ENCODE data around the gene TXNRD3. TPM values are rescaled to one million over a fixed set of nuclear protein-coding genes. Genes with fewer than 3 reads are reported as not detected.

Gene TXNRD3
- total RNA-seq, 1 experiment from 2014 or later = 6.9 TPM

GRCh38 chr3:126557761-126558160, 97.2 kb downstream of the TXNRD3 start:
- no peak overlapping the region for H3K27ac Mint-ChIP-seq
- H3K36me3 Mint-ChIP-seq = no peaks in the 10 kb centered on the region
- no peak overlapping the region for H3K4me3 Mint-ChIP-seq
- ATAC-seq (0 out of 2 replicates have a peak, but pooled peaks have one; percentile 20), DNase-seq (ENCODE audit: low spot score) (no peak)
- TF ChIP-seq ATF6 (CRISPR knock-in tag; IDR thresholded peaks at IDR 0.05) (no peak), ZNF138 (CRISPR knock-in tag; conservative IDR thresholded peaks at IDR 0.05) (no peak), NFE2L1 (CRISPR knock-in tag; IDR thresholded peaks at IDR 0.05) (no peak)
- ChIA-PET CTCF (no interaction called here), POLR2A (no interaction called here)
- H3K9me3 Mint-ChIP-seq = peaks cover 9% of the 10 kb centered on the region
- H3K4me1 Mint-ChIP-seq = peaks cover 4% of the 10 kb centered on the region; the same call in 1 of the 2 replicates
- H3K27me3 Mint-ChIP-seq (ENCODE audit: low read depth) = no peaks in the 10 kb centered on the region; the same call in 1 of the 2 replicates

GRCh38 chr3:126557415-126557745, 97.5 kb downstream of the TXNRD3 start:
- CTCF ChIA-PET = no interaction called here
- Mint-ChIP-seq H3K36me3 (no peaks in the 10 kb centered on the region), H3K27ac (no peak overlapping the region), H3K4me3 (no peak overlapping the region), H3K4me1 (peaks cover 4% of the 10 kb centered on the region; the same call in 1 of the 2 replicates), H3K9me3 (peaks cover 6% of the 10 kb centered on the region; the same call in 1 of the 2 replicates), H3K27me3 (ENCODE audit: low read depth) (no peaks in the 10 kb centered on the region; the same call in 1 of the 2 replicates)
- DNase-seq (ENCODE audit: low spot score) (no peak), ATAC-seq (no peak)
- TF ChIP-seq ESRRA (CRISPR knock-in tag; IDR thresholded peaks at IDR 0.05; ENCODE audit: borderline replicate concordance) (no peak), ZNF532 (CRISPR knock-in tag; IDR thresholded peaks at IDR 0.05; ENCODE audit: borderline replicate concordance) (no peak), CREB1 (CRISPR knock-in tag; IDR thresholded peaks at IDR 0.05) (no peak), FOXJ3 (CRISPR knock-in tag; IDR thresholded peaks at IDR 0.05; ENCODE audit: borderline replicate concordance) (no peak), MXD4 (CRISPR knock-in tag; IDR thresholded peaks at IDR 0.05; ENCODE audit: borderline replicate concordance) (no peak), GABPB1 (CRISPR knock-in tag; IDR thresholded peaks at IDR 0.05) (no peak), ZBTB21 (CRISPR knock-in tag; IDR thresholded peaks at IDR 0.05; ENCODE audit: borderline replicate concordance) (no peak), JAZF1 (CRISPR knock-in tag; IDR thresholded peaks at IDR 0.05) (no peak), ZNF396 (CRISPR knock-in tag; IDR thresholded peaks at IDR 0.05; ENCODE audit: borderline replicate concordance) (no peak), TEAD4 (CRISPR knock-in tag; IDR thresholded peaks at IDR 0.05) (no peak), USF2 (CRISPR knock-in tag; IDR thresholded peaks at IDR 0.05) (no peak), AR (CRISPR knock-in tag; IDR thresholded peaks at IDR 0.05) (no peak), ZNF232 (CRISPR knock-in tag; IDR thresholded peaks at IDR 0.05) (no peak), IRF2 (CRISPR knock-in tag; IDR thresholded peaks at IDR 0.05; ENCODE audit: borderline replicate concordance, low read depth) (no peak)
- POLR2A ChIA-PET = no interaction called here

Other genes starting within 250 kb of the TXNRD3 start
- gene ZXDC, start 179.2 kb downstream of the TXNRD3 start, total RNA-seq (2021) = 32.9 to 34.7 TPM (median 33.4 TPM) in 3 replicates
- 0.09 TPM in 1 of 3 replicates, not detected in the others for gene UROC1, start 137.4 kb downstream of the TXNRD3 start, total RNA-seq (2021)
- 4.1 to 6.8 TPM (median 6.4 TPM) in 3 replicates for gene CHST13, start 131.0 kb downstream of the TXNRD3 start, total RNA-seq (2021)
- not detected in 3 replicates for gene C3orf22, start 96.2 kb downstream of the TXNRD3 start, total RNA-seq (2021)
- 40.9 to 54.7 TPM (median 50.7 TPM) in 3 replicates for gene CHCHD6, start 49.1 kb upstream of the TXNRD3 start, total RNA-seq (2021)

Measured in WTC11 (cell line).